ENCODE measurements around the gene ZNF860.
"Not testable (repeated sequence)": the region's sequence is repeated elsewhere in the genome, so short reads cannot be mapped to it uniquely, and the experiment has no call there.

The ZNF860 gene

DNA sequence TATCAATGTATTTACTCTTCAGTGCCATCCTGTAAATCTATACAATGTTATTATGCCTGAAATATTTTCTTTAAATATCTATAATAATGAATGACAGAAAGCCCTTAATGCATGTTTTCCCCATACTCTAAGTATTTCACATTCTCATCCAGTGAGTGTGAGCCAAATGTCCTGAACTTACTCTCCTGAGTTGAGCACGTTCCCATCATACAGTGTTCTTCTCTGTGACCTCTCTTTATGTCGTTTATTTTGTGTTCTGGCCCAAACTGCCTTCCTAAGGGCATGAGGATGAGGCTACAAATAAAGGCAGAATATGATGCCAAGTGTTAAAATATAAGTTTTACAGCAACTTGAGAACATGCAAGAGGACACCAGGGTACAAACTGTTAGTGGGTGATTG, 3.8 kb upstream of the ZNF860 start:
- Histone ChIP-seq H3K9me3 (ENCODE audit: insufficient read depth, low read depth, low read length) (no peaks in the 10 kb centered on the region), H3K27me3 (ENCODE audit: insufficient read depth, low read length) (peaks cover 15% of the 10 kb centered on the region; the same call in 1 of the 2 replicates), H3K36me3 (ENCODE audit: insufficient read depth, low read length) (peaks cover 10% of the 10 kb centered on the region; the same call in 1 of the 2 replicates), H3K4me3 (ENCODE audit: low read length) (no peak overlapping the region), H3K4me1 (ENCODE audit: insufficient read depth, low read length) (peaks cover 28% of the 10 kb centered on the region), H3K27ac (ENCODE audit: low read depth, low read length) (no peak overlapping the region), H3K9ac (ENCODE audit: low read depth, low read length) (no peak overlapping the region)
- 92% methylated on average over 2 of the region's 2 CpGs for WGBS

DNA sequence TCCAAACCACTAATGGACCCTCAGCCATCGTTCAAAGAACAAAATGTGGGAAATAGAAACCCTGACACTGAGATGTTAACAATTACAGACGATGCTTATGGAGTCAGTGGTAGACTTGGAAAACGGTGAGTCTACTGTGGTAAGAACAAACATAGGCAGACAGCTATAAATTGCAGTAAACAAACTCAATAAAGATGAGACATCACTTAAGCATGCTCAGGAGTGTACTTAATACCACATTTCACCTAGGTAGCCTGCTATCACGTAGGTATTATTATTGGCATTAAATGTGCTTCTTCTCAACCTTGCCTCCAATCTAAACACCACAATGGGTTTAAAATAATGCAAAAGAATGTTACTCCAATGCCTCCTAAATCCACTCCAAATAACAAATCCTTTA, 3.0 kb upstream of the ZNF860 start:
- no peak overlapping the region for H3K9ac ChIP-seq (ENCODE audit: low read depth, low read length)
- H3K4me3 ChIP-seq (ENCODE audit: low read length): no peak overlapping the region
- peaks cover 10% of the 10 kb centered on the region; the same call in 1 of the 2 replicates for H3K36me3 ChIP-seq (ENCODE audit: insufficient read depth, low read length)
- WGBS: 97% methylated on average over 4 of the region's 4 CpGs
- H3K4me1 ChIP-seq (ENCODE audit: insufficient read depth, low read length): peaks cover 24% of the 10 kb centered on the region
- peaks cover 15% of the 10 kb centered on the region; the same call in 1 of the 2 replicates for H3K27me3 ChIP-seq (ENCODE audit: insufficient read depth, low read length)
- H3K9me3 ChIP-seq (ENCODE audit: insufficient read depth, low read depth, low read length): no peaks in the 10 kb centered on the region
- H3K27ac ChIP-seq (ENCODE audit: low read depth, low read length): no peak overlapping the region

DNA sequence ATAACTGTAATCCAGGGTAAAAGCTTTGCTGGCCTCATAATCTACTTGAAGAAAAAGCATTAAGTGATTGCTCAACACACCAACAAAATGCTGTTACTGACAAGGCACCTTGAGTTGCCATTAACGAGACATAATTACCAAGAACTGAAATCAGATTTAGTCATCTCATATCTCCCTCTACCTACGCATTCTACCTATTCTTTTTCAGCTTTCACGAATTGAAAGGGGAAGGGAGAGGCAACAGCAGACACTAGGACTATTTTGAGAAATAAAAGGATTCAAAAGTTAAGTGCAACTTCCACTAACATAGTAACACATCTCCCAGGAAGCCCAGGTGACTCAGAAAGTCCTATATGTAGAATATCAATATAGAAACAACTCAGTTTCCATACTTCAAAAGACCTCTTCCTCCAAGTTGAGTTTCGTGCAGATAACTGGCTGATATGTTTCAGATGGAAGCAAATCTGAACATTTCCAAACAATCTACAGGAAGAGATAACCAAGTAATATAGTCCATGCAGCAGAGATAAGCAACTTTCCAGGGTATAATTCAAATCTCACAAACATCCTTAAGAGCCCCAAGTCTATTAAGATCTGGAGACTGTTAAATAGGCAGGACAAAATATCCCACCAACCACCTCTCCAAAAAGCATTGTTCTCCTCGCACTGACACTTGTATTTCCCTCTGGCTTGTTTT, 2.4 kb upstream of the ZNF860 start:
- peaks cover 15% of the 10 kb centered on the region; the same call in 1 of the 2 replicates for H3K27me3 ChIP-seq (ENCODE audit: insufficient read depth, low read length)
- no peak overlapping the region for H3K9ac ChIP-seq (ENCODE audit: low read depth, low read length)
- H3K36me3 ChIP-seq (ENCODE audit: insufficient read depth, low read length): peaks cover 10% of the 10 kb centered on the region; the same call in 1 of the 2 replicates
- peak overlapping the region; percentile 74 for H3K4me3 ChIP-seq (ENCODE audit: low read length)
- peaks cover 24% of the 10 kb centered on the region for H3K4me1 ChIP-seq (ENCODE audit: insufficient read depth, low read length)
- no peak overlapping the region for H3K27ac ChIP-seq (ENCODE audit: low read depth, low read length)
- no peaks in the 10 kb centered on the region for H3K9me3 ChIP-seq (ENCODE audit: insufficient read depth, low read depth, low read length)
- 87% methylated on average over 5 of the region's 5 CpGs for WGBS

DNA sequence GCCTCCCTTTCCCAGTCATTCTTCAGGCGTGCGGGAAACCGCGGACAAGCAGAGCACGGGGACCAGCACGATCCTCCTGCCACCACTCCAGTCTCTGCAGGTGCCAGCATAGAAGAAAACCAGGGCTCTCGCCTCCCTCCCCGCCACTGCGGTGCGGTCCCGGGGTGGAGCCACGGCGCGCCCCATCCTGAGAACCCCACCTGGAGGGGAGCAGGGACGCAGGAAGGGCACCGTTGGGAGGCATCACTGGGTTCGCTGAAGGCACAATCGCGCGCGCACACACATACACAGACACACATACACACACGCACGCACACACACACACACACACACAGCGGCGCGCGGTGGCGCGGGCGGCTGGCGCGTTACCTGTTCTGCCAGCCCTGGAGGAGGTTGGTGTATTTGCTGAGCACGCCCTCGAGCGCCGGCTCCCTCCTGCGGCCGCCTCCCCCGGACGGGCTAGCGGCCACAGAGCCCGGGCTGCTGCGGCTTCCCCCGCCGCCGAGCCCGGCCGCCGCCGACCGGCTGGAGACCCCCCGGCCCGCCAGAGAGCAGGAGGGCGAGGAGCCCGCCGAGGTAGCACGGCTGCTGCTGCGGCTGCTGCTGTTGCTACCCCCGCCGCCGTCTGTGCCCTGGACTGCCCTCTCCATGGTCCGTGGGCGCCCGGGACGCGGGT, 882 bp upstream of the ZNF860 start:
- peak overlapping the region; percentile 68 for H3K9ac ChIP-seq (ENCODE audit: low read depth, low read length)
- peaks cover 15% of the 10 kb centered on the region; the same call in 1 of the 2 replicates for H3K27me3 ChIP-seq (ENCODE audit: insufficient read depth, low read length)
- H3K4me1 ChIP-seq (ENCODE audit: insufficient read depth, low read length): peaks cover 19% of the 10 kb centered on the region
- H3K9me3 ChIP-seq (ENCODE audit: insufficient read depth, low read depth, low read length): no peaks in the 10 kb centered on the region
- H3K27ac ChIP-seq (ENCODE audit: low read depth, low read length): peak overlapping the region; percentile 78; the same call in 1 of the 2 replicates
- peaks cover 10% of the 10 kb centered on the region; the same call in 1 of the 2 replicates for H3K36me3 ChIP-seq (ENCODE audit: insufficient read depth, low read length)
- WGBS: under 1% methylated on average over 63 of the region's 66 CpGs
- peak overlapping the region; percentile 74 for H3K4me3 ChIP-seq (ENCODE audit: low read length)

DNA sequence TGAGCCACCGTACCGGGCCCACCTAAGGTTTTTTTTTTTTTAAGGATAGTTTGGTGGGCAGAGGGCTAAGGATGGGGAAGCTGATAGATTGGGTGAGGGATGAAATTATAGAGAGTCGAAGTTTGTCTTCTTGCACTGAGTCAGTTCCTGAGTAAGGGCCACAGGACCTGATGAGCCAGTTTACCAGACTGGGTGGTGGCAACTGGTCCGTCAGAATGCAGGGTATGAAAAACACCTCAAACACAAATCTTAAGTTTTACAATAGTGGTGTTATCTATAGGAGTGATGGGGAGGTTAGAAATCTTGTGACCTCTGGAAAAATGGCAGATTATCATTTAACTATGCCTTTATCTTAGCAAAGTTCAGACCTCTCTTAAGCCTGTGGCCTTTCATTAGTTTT, 2.8 kb downstream of the ZNF860 start:
- H3K4me3 ChIP-seq (ENCODE audit: low read length): no peak overlapping the region
- H3K9ac ChIP-seq (ENCODE audit: low read depth, low read length): no peak overlapping the region
- 0 out of 2 replicates have a peak, but pooled peaks cover 8% of the 10 kb centered on the region for H3K36me3 ChIP-seq (ENCODE audit: insufficient read depth, low read length)
- H3K27me3 ChIP-seq (ENCODE audit: insufficient read depth, low read length): peaks cover 13% of the 10 kb centered on the region; the same call in 1 of the 2 replicates
- whole genome bisulfite sequencing: 99% methylated on average over 4 of the region's 4 CpGs
- peaks cover 6% of the 10 kb centered on the region for H3K9me3 ChIP-seq (ENCODE audit: insufficient read depth, low read depth, low read length)
- H3K4me1 ChIP-seq (ENCODE audit: insufficient read depth, low read length): peaks cover 12% of the 10 kb centered on the region
- no peak overlapping the region for H3K27ac ChIP-seq (ENCODE audit: low read depth, low read length)

DNA sequence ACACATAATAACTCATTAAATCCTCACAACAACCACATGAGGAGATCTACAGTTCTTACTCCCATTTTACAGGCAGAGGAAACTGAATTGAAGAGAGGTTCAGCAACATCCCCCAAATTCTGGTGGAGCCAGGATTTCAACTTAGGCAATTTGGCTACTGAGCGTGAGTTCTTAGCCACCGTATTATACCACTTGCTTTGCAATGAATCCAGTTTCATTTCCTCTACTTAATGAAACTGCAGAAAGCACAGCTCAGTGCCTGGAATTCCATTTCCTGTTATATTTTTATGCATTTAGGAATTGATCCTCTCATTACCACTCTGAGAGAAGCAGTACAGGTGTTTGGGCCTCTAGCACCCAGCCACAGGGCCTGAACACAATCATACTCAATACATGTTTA, 4.3 kb downstream of the ZNF860 start:
- Histone ChIP-seq H3K9me3 (ENCODE audit: insufficient read depth, low read depth, low read length) (peaks cover 14% of the 10 kb centered on the region), H3K27ac (ENCODE audit: low read depth, low read length) (no peak overlapping the region), H3K9ac (ENCODE audit: low read depth, low read length) (no peak overlapping the region), H3K4me3 (ENCODE audit: low read length) (no peak overlapping the region), H3K4me1 (ENCODE audit: insufficient read depth, low read length) (peaks cover 8% of the 10 kb centered on the region; the same call in 1 of the 2 replicates), H3K27me3 (ENCODE audit: insufficient read depth, low read length) (peaks cover 9% of the 10 kb centered on the region; the same call in 1 of the 2 replicates), H3K36me3 (ENCODE audit: insufficient read depth, low read length) (0 out of 2 replicates have a peak, but pooled peaks cover 9% of the 10 kb centered on the region)
- WGBS: 100% methylated on average over 2 of the region's 2 CpGs

DNA sequence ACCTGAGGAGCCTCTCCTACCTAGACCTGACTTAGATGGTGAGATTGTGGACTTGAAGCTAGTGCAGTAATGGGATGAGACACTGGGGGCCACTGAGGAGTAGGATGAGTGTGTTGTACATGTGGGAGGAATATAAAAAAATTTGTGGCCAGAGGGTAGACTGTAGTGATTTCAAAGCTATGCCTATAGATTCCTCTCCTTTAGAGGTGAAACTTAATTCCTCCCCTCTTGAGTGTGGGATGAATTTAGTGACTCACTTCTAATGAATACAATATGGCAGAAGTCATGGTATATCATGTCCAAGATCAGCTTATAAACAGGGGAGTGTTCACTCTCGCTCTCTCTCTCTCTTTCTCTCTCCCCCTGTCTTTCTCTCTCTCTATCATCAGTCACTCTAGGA, 6.7 kb downstream of the ZNF860 start:
- Histone ChIP-seq H3K4me3 (ENCODE audit: low read length) (no peak overlapping the region), H3K36me3 (ENCODE audit: insufficient read depth, low read length) (0 out of 2 replicates have a peak, but pooled peaks cover 9% of the 10 kb centered on the region), H3K9ac (ENCODE audit: low read depth, low read length) (no peak overlapping the region), H3K27ac (ENCODE audit: low read depth, low read length) (no peak overlapping the region), H3K4me1 (ENCODE audit: insufficient read depth, low read length) (no peaks in the 10 kb centered on the region), H3K9me3 (ENCODE audit: insufficient read depth, low read depth, low read length) (peaks cover 21% of the 10 kb centered on the region), H3K27me3 (ENCODE audit: insufficient read depth, low read length) (no peaks in the 10 kb centered on the region)
- 97% methylated on average over 1 of the region's 1 CpG for WGBS

DNA sequence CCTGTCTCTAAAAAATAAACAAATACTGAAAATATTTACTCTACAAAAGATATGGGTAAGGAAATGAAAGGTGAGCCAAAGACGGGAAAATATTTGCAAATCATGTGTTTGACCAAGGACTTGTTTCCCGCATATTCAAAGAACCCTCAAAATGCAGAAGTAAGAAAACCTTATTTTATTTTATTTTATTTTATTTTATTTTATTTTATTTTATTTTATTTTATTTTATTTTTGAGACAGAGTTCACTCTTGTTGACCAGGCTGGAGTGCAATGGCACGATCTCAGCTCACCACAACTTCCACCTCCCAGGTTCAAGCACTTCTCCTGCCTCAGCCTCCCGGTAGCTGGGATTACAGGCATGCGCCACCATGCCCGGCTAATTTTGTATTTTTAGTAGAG, 11.4 kb downstream of the ZNF860 start:
- H3K9ac ChIP-seq (ENCODE audit: low read depth, low read length); H3K36me3 ChIP-seq (ENCODE audit: insufficient read depth, low read length); H3K4me1 ChIP-seq (ENCODE audit: insufficient read depth, low read length); H3K4me3 ChIP-seq (ENCODE audit: low read length); H3K27me3 ChIP-seq (ENCODE audit: insufficient read depth, low read length); H3K27ac ChIP-seq (ENCODE audit: low read depth, low read length): not testable (repeated sequence)
- 98% methylated on average over 3 of the region's 6 CpGs for WGBS
- H3K9me3 ChIP-seq (ENCODE audit: insufficient read depth, low read depth, low read length): peaks cover 21% of the 10 kb centered on the region

DNA sequence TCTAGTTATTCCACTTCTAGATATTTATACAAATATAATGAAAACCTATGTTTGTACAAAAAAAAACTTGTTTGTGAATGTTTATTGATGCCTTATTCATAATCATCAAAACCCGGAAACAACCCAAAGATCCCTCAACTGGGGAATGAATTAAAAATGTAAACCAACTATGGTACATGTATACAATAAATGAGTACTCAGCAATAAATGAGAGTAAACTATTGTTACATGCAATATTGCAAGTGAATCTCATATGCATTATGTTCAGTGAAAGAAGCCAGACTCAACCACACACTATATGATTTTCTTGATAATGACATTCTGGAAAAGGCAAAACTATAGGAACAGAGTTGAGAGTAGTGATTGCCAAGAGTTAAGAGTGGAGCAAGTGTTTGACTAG, 12.3 kb downstream of the ZNF860 start:
- WGBS: no CpG with 5 or more reads among the region's 1 CpG
- no peaks in the 10 kb centered on the region for H3K4me1 ChIP-seq (ENCODE audit: insufficient read depth, low read length)
- H3K4me3 ChIP-seq (ENCODE audit: low read length): no peak overlapping the region
- H3K9me3 ChIP-seq (ENCODE audit: insufficient read depth, low read depth, low read length): peaks cover 19% of the 10 kb centered on the region
- no peaks in the 10 kb centered on the region for H3K27me3 ChIP-seq (ENCODE audit: insufficient read depth, low read length)
- H3K27ac ChIP-seq (ENCODE audit: low read depth, low read length): no peak overlapping the region
- no peak overlapping the region for H3K9ac ChIP-seq (ENCODE audit: low read depth, low read length)
- H3K36me3 ChIP-seq (ENCODE audit: insufficient read depth, low read length): 0 out of 2 replicates have a peak, but pooled peaks cover 5% of the 10 kb centered on the region

DNA sequence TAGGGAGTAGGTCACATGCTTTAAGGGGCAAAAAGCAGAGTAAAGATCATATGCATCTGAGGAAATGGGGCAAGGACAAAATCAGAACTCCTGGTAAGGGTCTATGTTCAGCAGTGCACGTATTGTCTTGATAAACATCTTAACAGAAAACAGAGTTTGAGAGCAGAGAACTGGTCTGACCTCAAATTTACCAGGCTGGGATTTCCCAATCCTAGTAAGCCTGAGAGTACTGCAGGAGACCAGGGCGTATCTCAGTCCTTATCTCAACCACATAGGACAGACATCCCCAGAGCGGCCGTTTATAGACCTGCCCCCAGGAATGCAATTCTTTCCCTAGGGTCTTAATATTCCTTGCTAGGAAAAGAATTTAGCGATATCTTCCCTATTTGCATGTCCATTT, 13.5 kb downstream of the ZNF860 start:
- not testable (repeated sequence) for H3K27ac ChIP-seq (ENCODE audit: low read depth, low read length); H3K9ac ChIP-seq (ENCODE audit: low read depth, low read length); H3K27me3 ChIP-seq (ENCODE audit: insufficient read depth, low read length); H3K36me3 ChIP-seq (ENCODE audit: insufficient read depth, low read length); H3K4me3 ChIP-seq (ENCODE audit: low read length); H3K4me1 ChIP-seq (ENCODE audit: insufficient read depth, low read length)
- 98% methylated on average over 5 of the region's 5 CpGs for WGBS
- peaks cover 10% of the 10 kb centered on the region for H3K9me3 ChIP-seq (ENCODE audit: insufficient read depth, low read depth, low read length)

DNA sequence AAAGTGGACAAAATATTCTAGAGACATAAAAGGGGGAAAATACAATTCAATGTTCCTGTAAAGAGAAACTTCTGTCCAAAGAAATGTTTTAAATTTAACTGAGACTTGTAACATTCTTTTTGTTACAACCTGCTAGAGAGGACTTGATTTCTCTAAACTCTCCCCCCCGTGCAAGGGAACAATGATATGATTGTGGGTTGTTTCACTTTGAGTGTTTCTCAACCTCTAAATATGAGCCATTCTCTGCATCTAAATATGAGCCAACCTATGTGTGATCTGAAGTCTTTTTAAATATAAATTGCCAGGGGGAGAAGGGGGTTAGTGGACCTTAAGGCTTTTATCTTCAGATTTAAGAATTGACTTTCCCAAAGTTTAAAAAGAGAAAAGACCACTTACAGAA, 14.6 kb downstream of the ZNF860 start:
- Histone ChIP-seq H3K9me3 (ENCODE audit: insufficient read depth, low read depth, low read length) (peaks cover 3% of the 10 kb centered on the region; the same call in 1 of the 2 replicates), H3K27me3 (ENCODE audit: insufficient read depth, low read length) (no peaks in the 10 kb centered on the region), H3K9ac (ENCODE audit: low read depth, low read length) (no peak overlapping the region), H3K27ac (ENCODE audit: low read depth, low read length) (no peak overlapping the region), H3K4me3 (ENCODE audit: low read length) (no peak overlapping the region), H3K36me3 (ENCODE audit: insufficient read depth, low read length) (no peaks in the 10 kb centered on the region), H3K4me1 (ENCODE audit: insufficient read depth, low read length) (no peaks in the 10 kb centered on the region)
- 100% methylated on average over 1 of the region's 1 CpG for WGBS
